Measurements from ENCODE around the gene GSDMA.

Gene GSDMA

DNA sequence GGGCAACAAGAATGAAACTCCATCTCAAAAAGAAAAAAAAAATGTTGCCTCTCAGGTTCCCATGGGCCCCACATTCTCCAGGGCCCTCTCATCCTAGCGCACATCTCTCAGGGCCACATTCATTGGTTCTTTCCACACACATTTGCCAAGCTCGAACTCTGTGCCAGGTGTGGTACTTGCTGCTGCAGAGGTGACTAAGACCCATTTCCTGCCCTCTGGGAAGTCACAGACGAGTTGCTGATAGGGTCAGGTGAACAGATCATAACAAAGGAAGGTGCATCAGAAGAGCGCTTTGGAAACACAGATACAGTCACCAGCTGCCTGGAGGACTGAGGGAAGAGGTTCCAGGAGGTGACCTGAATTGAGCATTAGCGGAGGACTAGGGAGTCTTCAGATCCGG is 1.0 kb downstream of the GSDMA start:
- DNase-seq (ENCODE audit: low read depth) = no peak

DNA sequence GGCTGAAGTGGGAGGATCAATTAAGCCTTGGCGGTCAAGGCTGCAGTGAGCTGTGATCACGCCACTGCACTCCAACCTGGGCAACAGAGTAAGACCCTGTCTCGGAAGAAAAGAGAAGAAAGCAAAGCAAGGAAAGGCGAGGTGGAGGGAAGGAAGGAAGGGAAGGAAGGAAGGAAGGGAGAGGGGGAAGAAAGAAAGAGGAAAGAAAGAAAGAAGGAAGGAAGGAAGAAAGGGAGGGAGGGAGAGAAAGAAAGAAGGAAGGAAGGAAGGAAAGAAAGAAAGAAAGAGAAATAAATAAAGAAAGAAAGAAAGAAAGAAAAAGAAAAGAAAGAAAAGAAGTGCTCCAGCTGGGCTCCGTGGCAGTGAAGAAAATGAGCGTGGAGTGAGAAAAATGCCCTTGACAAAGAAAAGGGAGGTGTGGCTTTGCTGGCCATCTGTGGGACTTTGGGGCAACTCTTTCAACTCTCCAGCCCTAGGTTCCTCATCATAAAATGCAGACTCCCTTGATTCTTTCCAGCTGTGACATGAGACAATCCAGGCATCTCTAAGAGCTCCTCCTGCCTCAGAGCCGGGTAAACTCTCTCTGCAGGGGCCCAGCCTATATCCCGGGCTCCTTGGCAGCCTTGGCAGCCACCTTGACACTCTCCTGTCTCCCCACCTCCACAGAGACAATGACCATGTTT is 2.4 kb downstream of the GSDMA start:
- no peak for DNase-seq (ENCODE audit: low read depth)

- no peak for DNase-seq (ENCODE audit: low read depth)
Observed at GRCh38 chr17:39966771-39967170, 4.0 kb downstream of the GSDMA start.

- DNase-seq (ENCODE audit: low read depth) = no peak
Observed at GRCh38 chr17:39968761-39969160, 6.0 kb downstream of the GSDMA start.

DNA sequence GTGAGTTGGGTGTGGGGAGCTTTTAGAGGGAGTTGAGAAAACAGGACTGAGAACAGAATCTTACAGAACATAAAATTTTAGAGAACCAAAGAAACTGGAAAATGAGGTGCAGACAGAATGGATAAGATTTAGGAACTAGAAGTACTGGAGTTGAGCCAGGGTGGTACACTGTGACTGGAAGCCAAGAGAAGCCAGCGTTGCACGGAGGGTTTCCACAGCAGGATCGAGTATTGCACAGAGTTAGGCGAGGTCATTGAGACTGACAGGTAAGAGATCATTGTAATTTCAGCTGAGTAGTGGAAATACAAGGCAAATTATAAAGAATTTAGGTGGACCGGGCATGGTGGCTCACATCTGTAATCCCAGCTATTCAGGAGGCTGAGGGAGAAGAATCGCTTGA is 6.6 kb downstream of the GSDMA start:
- DNase-seq (ENCODE audit: low read depth) = no peak

- DNase-seq (ENCODE audit: low read depth) = no peak
Observed at GRCh38 chr17:39970157-39970692, 7.4 kb downstream of the GSDMA start.

- no peak for DNase-seq (ENCODE audit: low read depth)
Observed at GRCh38 chr17:39971076-39971603, 8.3 kb downstream of the GSDMA start.

DNA sequence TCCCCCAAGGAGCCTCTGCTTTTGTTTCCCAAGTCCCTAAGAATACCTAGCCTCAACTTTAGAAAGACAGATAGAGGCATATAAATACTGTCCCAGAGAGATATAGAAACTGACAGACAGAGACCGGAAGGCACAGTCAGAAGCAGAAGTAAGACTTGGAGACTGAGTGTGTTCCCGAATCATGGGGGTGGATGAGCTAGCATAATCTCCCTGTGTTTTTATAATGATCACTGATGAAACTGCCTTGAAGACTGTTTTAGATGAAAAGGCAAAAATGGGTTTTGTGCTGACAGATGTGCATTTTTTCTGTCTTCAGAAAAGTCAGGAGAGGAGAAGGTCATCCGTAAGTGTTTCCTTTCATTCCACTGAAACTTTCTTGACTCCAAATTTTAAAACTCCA is 9.5 kb downstream of the GSDMA start:
- no peak for DNase-seq (ENCODE audit: low read depth)

- no peak for DNase-seq (ENCODE audit: low read depth)
Observed at GRCh38 chr17:39973496-39973895, 10.7 kb downstream of the GSDMA start.

GRCh38 chr17:39974433-39974832 is 11.6 kb downstream of the GSDMA start:
- no peak for DNase-seq (ENCODE audit: low read depth)

DNA sequence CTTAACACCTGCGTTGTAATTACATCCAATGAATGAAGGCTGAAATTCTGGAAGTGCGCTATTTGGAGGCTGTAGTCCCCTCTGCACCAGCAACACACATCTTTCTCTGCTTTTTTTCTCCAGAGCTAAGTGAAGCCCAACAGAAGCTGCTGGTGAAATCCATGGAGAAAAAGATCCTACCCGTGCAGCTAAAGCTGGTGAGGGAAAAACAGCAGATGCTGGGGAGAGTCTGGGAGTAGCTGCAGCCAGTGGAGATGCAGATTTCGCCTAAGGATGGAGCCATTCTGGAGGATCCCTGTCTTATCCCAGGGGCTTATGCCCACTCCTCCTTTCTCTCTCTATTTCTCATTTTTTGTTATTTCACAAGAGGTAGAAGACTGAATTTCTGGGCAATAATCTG is 13.0 kb downstream of the GSDMA start:
- DNase-seq (ENCODE audit: low read depth) = no peak

DNA sequence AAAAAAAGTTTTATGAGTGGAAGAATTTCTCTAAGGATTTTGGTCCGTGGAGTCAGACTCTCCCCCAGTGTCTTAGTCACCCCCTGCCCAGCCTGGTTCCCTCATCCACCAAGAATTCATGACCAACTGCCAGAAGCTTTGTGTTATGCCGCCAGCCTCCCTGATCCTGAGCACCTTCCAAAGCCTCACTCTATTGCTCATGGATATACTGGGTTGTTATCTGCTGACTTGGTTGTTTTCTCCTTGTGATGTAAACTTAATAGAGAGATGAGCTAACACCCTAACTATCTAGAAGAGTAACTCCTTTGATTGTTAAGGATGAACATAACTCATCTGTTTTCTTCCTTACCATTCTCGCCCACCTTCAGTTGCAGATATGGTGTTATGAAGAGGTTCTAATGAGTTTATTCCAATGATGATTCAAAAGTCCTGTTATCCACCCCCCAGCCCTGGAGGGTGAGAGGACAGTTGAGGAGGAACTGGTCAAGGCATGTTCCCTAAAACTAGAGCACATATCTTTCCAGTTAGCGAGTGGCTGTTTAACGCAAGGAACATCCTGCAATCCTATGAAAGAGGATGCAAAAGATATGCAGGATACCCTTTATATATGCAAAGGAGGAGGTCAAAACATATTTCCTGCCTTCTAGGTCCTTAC is 16.3 kb downstream of the GSDMA start:
- DNase-seq (ENCODE audit: low read depth) = no peak

DNA sequence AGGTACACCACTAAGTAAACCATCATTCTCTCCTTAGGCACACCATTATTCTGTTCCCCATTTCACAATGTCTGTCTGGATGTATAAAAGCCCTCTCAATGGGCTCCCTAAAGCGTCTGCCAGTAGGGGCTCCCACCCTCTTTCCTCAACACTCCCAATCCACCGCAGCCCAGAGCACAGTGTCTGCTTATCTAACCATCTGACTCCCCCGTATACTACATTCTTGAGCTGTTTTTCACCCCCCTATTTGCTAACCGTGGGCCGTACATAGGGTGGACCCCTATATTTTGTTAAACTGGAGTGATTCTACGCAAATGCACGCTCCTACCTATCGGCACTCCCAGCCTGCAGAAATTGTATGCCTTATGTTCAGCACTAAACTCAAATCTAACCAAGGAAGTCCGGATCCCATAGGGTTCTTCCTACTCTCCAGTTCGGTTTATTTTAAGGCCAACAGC is 17.1 kb downstream of the GSDMA start:
- no peak for DNase-seq (ENCODE audit: low read depth)

DNA sequence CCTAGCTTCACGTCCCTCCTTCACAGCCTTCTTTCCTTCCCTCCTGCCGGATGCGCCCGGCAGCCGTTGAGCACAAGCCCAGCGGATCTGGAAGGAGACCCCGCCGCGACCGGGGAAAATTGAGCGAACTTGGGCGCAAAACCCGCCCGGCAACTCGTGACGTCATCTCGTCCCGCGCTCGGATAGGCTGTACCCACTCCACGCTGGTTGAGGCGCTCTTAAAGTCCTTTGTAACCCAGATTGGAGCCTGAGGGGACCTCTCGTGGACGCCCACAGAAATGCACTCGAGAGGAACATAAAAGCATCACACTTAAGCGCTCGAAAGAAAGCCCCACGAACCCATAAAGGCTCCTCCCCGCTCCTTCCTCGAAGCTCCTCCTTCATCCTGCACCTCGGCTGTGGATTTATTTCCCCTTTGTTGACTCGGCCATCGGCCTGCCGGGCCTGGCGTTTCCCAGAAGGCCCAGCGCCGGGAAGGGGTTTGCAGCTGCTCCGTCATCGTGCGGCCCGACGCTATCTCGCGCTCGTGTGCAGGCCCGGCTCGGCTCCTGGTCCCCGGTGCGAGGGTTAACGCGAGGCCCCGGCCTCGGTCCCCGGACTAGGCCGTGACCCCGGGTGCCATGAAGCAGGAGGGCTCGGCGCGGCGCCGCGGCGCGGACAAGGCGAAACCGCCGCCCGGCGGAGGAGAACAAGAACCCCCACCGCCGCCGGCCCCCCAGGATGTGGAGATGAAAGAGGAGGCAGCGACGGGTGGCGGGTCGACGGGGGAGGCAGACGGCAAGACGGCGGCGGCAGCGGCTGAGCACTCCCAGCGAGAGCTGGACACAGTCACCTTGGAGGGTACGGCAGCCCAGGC is 17.8 kb downstream of the GSDMA start, which contains the start of gene PSMD3:
Gene PSMD3 (plus strand): TSS at position 457 of the 856 bp plus-strand sequence. CDS start 164 bp downstream, at position 621.
- peak; percentile 95 for DNase-seq (ENCODE audit: low read depth)

DNA sequence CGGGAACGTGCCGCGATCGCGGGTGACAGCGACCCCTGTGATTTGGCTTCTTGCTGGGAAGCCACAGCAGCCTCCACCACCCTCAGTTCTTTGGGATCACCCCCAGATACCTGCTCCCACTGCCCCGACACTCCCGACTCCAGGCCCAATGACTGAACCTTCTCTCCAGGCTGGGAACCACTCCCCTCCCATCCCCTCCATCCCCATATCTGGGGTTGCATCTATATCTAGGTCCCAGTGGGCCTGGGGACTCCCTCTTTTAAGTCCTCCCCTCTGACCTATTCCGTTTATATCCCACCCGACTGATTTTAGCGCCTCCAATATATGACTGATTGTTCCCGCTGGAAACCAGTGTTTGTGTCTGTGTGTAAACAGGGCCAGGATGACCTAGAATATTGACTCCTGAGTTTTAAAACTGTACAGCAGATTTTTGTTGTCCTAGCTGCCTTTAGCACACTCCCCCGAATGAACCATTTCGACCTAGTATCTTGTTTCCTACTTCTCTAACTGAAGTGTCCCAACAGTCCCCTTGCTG is 18.5 kb downstream of the GSDMA start:
- no peak for DNase-seq (ENCODE audit: low read depth)

DNA sequence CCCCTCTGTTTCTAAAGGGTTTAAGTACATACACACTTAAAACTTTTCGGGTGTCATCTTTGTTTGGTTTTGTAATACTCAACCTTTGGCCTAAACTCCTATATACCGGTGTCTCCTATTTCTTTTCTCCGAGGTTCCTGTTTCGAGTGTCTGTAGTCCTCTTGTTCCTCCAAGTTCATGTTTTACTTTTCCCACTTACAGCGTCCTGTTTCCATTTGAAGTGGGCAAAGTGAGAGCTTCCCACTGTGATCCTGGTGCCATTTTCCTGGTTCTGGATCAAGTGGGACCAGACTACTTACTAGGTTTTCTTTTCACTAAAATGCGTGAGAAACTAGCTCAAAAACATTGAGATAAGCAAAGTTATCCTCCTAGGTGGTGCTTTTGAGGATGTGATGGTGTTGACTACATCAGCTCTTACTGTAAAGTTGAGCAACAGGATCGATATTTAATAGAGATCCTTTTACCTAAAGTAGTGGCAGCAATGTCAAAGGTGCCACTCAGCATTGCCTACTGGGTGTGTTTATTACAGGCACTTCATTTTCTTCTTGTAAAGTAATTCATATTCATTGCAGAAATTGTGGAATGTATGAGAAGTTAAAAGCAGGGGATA is 19.1 kb downstream of the GSDMA start:
- no peak for DNase-seq (ENCODE audit: low read depth)

DNA sequence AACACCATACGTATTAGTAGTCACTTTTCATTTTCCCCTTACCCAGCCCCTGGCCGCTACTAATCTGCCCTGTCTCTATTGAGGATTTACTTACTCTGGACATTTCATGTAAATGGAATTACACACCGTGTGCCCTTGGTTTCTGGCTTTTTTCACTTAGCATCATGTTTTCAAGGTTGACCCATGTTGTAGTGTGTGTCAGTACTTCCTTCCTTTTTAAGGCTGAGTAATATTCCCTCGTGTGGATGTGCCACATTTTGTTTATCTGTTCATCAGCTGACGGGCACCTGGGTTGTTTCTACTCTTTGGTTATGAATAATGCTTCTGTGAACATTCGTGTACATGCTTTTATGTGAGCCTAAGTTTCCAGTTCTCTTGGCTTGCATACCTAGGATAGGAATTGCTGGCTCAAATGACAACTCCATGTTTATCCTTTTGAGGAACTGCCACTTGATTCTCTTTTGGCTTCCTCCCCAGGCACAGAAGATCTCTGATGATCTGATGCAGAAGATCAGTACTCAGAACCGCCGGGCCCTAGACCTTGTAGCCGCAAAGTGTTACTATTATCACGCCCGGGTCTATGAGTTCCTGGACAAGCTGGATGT is 25.5 kb downstream of the GSDMA start:
- no peak for DNase-seq (ENCODE audit: low read depth)

GRCh38 chr17:39994448-39994847 is 31.6 kb downstream of the GSDMA start:
- no peak for DNase-seq (ENCODE audit: low read depth)

DNA sequence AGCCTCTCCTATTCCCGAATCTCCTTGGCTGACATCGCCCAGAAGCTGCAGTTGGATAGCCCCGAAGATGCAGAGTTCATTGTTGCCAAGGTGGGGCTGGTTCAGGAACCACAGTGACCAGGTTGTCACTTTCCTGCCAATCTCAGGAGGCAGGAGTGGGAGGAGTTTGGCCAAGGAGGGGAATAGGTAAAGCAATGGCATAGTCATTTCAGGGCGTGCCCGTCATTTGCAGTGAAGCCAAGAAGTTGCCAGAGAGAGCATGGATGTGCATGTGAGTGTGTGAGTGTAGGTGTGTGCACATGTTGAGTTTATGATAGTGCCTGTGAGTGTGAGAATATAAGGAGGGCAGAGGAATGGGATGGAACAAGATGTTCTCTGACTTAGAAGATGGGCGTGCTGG is 32.6 kb downstream of the GSDMA start:
- DNase-seq (ENCODE audit: low read depth) = no peak

DNA sequence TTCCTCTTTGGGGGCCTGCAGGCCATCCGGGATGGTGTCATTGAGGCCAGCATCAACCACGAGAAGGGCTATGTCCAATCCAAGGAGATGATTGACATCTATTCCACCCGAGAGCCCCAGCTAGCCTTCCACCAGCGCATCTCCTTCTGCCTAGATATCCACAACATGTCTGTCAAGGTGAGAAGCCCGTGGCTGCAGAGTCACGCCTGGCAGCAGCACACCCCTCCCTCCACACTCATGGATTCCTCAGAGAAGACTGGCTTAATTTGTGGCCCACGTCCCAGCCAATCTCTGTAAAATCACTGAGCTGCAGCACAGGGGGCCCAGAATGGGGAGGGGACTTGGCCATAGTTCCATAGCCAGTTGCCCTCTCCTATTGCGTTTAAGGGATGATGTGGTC is 33.4 kb downstream of the GSDMA start:
- DNase-seq (ENCODE audit: low read depth) = no peak

GRCh38 chr17:39996800-39997199 is 34.0 kb downstream of the GSDMA start:
- no peak for DNase-seq (ENCODE audit: low read depth)
